ENCODE measurements around the gene UQCC3. TPM values are rescaled to one million over a fixed set of nuclear protein-coding genes. Genes with fewer than 3 reads are reported as not detected.
A peak's percentile ranks its signal among the peaks of the same experiment; 100 is the strongest.

The UQCC3 gene
- total RNA-seq, 1 experiment from 2014 or later, result 22.4 TPM

- DNase-seq, result peak; percentile 70
- H3K27me3 ChIP-seq (ENCODE audit: control insufficient read depth, insufficient read depth, low read length), result no peaks in the 10 kb centered on the region
Measured at GRCh38 chr11:62705413-62705812, 33.9 kb downstream of the UQCC3 start.

DNA sequence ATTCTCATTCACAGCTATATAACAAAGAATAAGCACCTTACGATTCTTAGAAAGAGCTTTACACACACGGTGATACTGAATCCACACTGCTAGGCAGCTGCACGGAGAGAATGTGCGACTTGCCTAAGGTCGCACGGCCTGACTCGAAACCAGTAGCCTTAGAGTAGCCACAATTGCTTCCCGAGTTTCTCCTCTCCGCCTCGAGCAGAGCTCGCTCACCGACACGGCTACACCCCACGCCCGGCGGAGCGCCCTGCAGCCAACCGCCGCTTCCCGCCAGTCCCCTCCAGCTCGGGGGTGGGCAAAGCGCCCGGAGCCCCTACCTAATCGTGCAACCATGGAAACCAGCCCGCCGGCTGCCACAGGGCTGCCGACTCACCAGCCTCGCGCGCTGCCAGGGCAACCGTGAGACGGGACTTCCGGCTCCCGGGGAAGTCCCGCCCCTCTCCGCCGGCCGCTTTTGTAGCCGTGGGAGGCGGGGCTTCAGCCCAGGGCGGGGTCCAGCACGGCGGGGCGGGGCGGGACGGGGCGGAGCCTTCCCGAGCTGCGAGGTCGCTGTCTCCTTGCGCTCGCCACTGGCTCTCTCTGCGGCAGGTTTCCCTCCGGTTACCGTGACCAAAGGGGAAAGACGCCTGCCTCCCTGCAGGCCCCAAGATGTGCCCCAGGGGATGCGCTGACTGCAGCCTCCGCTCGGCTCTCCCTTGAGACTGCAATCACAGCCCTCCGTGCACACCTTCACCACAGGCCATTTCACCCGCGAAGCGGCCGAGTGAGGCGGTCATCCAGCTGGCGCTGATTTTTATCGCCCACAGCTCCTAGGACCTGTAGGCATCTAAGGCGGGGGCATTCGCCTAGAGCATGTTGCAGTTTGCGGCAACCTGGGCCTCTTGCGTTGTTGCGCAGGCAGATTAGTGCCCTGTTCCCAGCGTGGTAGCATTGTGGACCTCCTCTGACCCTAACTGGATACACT lies 34.7 kb downstream of the UQCC3 start:
- no peaks in the 10 kb centered on the region for H3K27me3 ChIP-seq (ENCODE audit: control insufficient read depth, insufficient read depth, low read length)
- no peaks in the 10 kb centered on the region; the same call in 1 of the 2 replicates for H3K36me3 ChIP-seq (replicated peaks; ENCODE audit: control insufficient read depth, insufficient read depth, low read length)
- peak; percentile 99 for DNase-seq
- H3K4me3 ChIP-seq (ENCODE audit: insufficient read depth, low read depth, low read length), result peak overlapping the region; percentile 62

More at GRCh38 chr11:62705413-62705812, 33.9 kb downstream of the UQCC3 start:
- H3K36me3 ChIP-seq (replicated peaks; ENCODE audit: control insufficient read depth, insufficient read depth, low read length), result no peaks in the 10 kb centered on the region; the same call in 1 of the 2 replicates
- H3K4me3 ChIP-seq (ENCODE audit: insufficient read depth, low read depth, low read length), result peak overlapping the region; percentile 61

GRCh38 chr11:62706850-62707247 lies 35.4 kb downstream of the UQCC3 start:
- H3K36me3 ChIP-seq (replicated peaks; ENCODE audit: control insufficient read depth, insufficient read depth, low read length), result peaks cover 1% of the 10 kb centered on the region; the same call in 1 of the 2 replicates
- no peaks in the 10 kb centered on the region for H3K27me3 ChIP-seq (ENCODE audit: control insufficient read depth, insufficient read depth, low read length)
- peak overlapping the region; percentile 62 for H3K4me3 ChIP-seq (ENCODE audit: insufficient read depth, low read depth, low read length)
- DNase-seq, result no peak

DNA sequence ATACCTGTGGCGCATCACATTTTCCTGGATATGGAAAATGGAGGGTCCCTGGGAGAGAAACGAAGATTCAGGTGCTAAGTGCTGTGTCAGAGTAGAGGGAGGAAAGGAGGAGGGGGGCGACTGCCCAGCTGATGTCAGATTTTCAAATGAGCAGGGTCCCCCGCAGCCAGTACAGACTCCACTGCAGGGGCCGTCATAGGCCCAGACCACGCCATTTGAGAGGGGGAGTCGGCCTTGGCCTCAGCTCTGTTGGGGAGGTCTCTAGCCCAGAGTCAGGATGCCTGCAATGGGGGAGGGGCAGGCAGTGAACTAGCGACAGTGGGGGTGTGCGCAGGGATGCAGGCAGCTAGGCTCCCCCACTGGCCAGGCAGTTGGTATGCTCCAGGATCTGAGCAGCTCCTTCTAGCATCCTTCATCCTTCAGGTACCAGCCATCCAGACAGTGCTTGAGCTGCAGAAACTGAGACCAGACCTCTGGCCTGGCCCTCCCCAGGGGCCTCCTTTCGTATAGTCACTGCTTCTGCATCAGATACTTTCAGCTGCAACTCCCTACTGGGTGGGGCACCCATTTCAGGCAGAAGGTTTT lies 35.9 kb downstream of the UQCC3 start, which contains the start of the genes BSCL2 and GNG3:
TSS of gene BSCL2 (minus strand) at position 148 of the 585 bp plus-strand sequence. CDS start 229 bp downstream, outside the sequence.
TSS of gene GNG3 (plus strand) at position 400 of the 585 bp plus-strand sequence. CDS start 620 bp downstream, outside the sequence.
- peak within 1 kb of the TSS; percentile 65 for H3K4me3 ChIP-seq (ENCODE audit: insufficient read depth, low read depth, low read length)
- H3K27me3 ChIP-seq (ENCODE audit: control insufficient read depth, insufficient read depth, low read length), result no peaks in the 10 kb centered on the region
- peaks cover 4% of the 10 kb centered on the region for H3K36me3 ChIP-seq (replicated peaks; ENCODE audit: control insufficient read depth, insufficient read depth, low read length)
- peak; percentile 92 for DNase-seq

GRCh38 chr11:62708392-62708791 lies 36.9 kb downstream of the UQCC3 start:
- peak; percentile 16 for DNase-seq
- Histone ChIP-seq H3K27me3 (ENCODE audit: control insufficient read depth, insufficient read depth, low read length) (no peaks in the 10 kb centered on the region), H3K4me3 (ENCODE audit: insufficient read depth, low read depth, low read length) (peak overlapping the region; percentile 65), H3K36me3 (replicated peaks; ENCODE audit: control insufficient read depth, insufficient read depth, low read length) (peaks cover 8% of the 10 kb centered on the region)

DNA sequence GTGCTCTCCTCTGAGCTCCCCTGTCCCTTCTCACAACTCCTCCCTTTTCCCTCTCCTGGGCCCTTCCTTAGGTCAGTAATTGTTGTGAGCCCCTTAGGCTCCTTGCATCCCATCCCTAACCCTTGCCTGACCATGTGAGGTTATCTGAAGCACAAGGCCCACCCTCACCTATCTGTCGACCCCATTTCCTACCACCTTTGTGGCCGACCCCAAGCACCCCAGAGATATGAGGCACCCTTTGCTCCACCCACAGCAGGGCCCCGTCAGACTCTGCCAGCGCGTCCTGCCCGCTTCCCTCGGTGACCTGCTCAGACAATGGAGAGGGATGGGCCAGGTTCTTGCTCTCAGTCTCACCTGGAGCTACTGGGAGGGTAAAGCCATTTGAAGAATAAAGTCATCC lies 37.3 kb downstream of the UQCC3 start:
- Histone ChIP-seq H3K27me3 (ENCODE audit: control insufficient read depth, insufficient read depth, low read length) (no peaks in the 10 kb centered on the region), H3K36me3 (replicated peaks; ENCODE audit: control insufficient read depth, insufficient read depth, low read length) (peaks cover 12% of the 10 kb centered on the region), H3K4me3 (ENCODE audit: insufficient read depth, low read depth, low read length) (peak overlapping the region; percentile 65)
- DNase-seq, result peak; percentile 36

DNA sequence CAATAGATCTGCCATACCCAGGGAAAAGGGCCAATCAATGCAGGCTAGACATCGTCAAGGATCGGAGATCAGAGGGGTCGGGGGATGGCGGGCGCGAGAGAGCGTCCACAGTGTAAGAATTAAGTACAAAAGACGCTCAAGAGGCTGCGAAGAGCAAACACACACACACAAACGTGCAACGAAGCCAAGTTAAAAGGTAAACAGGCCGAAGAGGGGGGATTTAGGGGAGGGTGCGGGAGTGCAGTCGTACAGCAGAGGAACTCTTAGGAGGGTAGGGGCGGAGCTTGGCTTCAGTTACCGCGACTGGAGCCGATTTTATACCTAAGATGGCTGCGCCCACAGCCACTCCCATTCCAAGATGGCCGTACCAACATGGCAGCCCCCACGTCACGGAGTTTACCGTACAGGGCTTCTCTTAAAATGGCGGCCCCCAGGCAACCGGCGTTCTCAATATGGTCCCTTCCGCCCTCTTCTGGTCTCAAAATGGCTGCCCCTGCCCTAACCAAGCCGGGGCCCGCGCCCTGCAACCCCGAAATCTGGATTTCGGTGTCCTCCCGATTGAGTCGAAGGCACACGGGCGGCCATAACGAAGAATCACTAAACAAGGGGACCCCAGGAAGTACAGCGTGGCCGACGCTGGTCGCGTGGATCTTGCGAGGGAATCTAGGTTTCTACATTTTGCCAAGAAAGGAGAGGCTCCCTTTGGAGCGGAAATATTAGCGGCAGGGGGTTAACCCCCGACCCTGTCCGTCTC lies 38.0 kb downstream of the UQCC3 start:
- no peaks in the 10 kb centered on the region for H3K27me3 ChIP-seq (ENCODE audit: control insufficient read depth, insufficient read depth, low read length)
- H3K4me3 ChIP-seq (ENCODE audit: insufficient read depth, low read depth, low read length), result peak overlapping the region; percentile 65
- peak; percentile 92 for DNase-seq
- H3K36me3 ChIP-seq (replicated peaks; ENCODE audit: control insufficient read depth, insufficient read depth, low read length), result peaks cover 16% of the 10 kb centered on the region

GRCh38 chr11:62710001-62710345 lies 38.5 kb downstream of the UQCC3 start:
- no peak for DNase-seq
- Histone ChIP-seq H3K4me3 (ENCODE audit: insufficient read depth, low read depth, low read length) (peak overlapping the region; percentile 65), H3K36me3 (replicated peaks; ENCODE audit: control insufficient read depth, insufficient read depth, low read length) (peaks cover 20% of the 10 kb centered on the region), H3K27me3 (ENCODE audit: control insufficient read depth, insufficient read depth, low read length) (no peaks in the 10 kb centered on the region)

- DNase-seq, result no peak
- Histone ChIP-seq H3K27me3 (ENCODE audit: control insufficient read depth, insufficient read depth, low read length) (no peaks in the 10 kb centered on the region), H3K4me3 (ENCODE audit: insufficient read depth, low read depth, low read length) (no peak overlapping the region), H3K36me3 (replicated peaks; ENCODE audit: control insufficient read depth, insufficient read depth, low read length) (peaks cover 39% of the 10 kb centered on the region)
Measured at GRCh38 chr11:62712276-62712812, 40.9 kb downstream of the UQCC3 start.

- Histone ChIP-seq H3K36me3 (replicated peaks; ENCODE audit: control insufficient read depth, insufficient read depth, low read length) (peaks cover 43% of the 10 kb centered on the region), H3K27me3 (ENCODE audit: control insufficient read depth, insufficient read depth, low read length) (no peaks in the 10 kb centered on the region), H3K4me3 (ENCODE audit: insufficient read depth, low read depth, low read length) (no peak overlapping the region)
- no peak for DNase-seq
Measured at GRCh38 chr11:62712861-62713260, 41.4 kb downstream of the UQCC3 start.

GRCh38 chr11:62713343-62713742 lies 41.9 kb downstream of the UQCC3 start:
- DNase-seq, result peak; percentile 26
- peaks cover 44% of the 10 kb centered on the region for H3K36me3 ChIP-seq (replicated peaks; ENCODE audit: control insufficient read depth, insufficient read depth, low read length)
- no peaks in the 10 kb centered on the region for H3K27me3 ChIP-seq (ENCODE audit: control insufficient read depth, insufficient read depth, low read length)
- no peak overlapping the region for H3K4me3 ChIP-seq (ENCODE audit: insufficient read depth, low read depth, low read length)

- Histone ChIP-seq H3K27me3 (ENCODE audit: control insufficient read depth, insufficient read depth, low read length) (no peaks in the 10 kb centered on the region), H3K36me3 (replicated peaks; ENCODE audit: control insufficient read depth, insufficient read depth, low read length) (peaks cover 60% of the 10 kb centered on the region), H3K4me3 (ENCODE audit: insufficient read depth, low read depth, low read length) (no peak overlapping the region)
- peak; percentile 70 for DNase-seq
Measured at GRCh38 chr11:62715150-62716130, 44.0 kb downstream of the UQCC3 start.

- H3K36me3 ChIP-seq (replicated peaks; ENCODE audit: control insufficient read depth, insufficient read depth, low read length), result peaks cover 65% of the 10 kb centered on the region
- DNase-seq, result no peak
- no peak overlapping the region for H3K4me3 ChIP-seq (ENCODE audit: insufficient read depth, low read depth, low read length)
- no peaks in the 10 kb centered on the region for H3K27me3 ChIP-seq (ENCODE audit: control insufficient read depth, insufficient read depth, low read length)
Measured at GRCh38 chr11:62716206-62716605, 44.7 kb downstream of the UQCC3 start.
